ENCODE measurements around the gene OR52E1. TPM values are rescaled to one million over a fixed set of nuclear protein-coding genes. Genes with fewer than 3 reads are reported as not detected.
"Not testable (repeated sequence)": the region's sequence is repeated elsewhere in the genome, so short reads cannot be mapped to it uniquely, and the experiment has no call there.

The OR52E1 gene
- polyA plus RNA-seq, 1 experiment: not detected

GRCh38 chr11:5040876-5041275 is 28.5 kb upstream of the OR52E1 start:
- Histone ChIP-seq H3K4me3 (ENCODE audit: low read depth, low read length) (no peak overlapping the region), H3K36me3 (ENCODE audit: control insufficient read depth, insufficient read depth, low read length) (no peaks in the 10 kb centered on the region), H3K27me3 (ENCODE audit: control insufficient read depth, insufficient read depth, low read length) (no peaks in the 10 kb centered on the region)
- no peak for DNase-seq (ENCODE audit: low read depth)
- no peak for TF ChIP-seq CTCF (IDR thresholded peaks at IDR 0.05; ENCODE audit: insufficient read depth, low read depth, low read length)
- ChIA-PET POLR2A (no interaction called here), CTCF (no interaction called here)

- Histone ChIP-seq H3K36me3 (ENCODE audit: control insufficient read depth, insufficient read depth, low read length) (no peaks in the 10 kb centered on the region), H3K27me3 (ENCODE audit: control insufficient read depth, insufficient read depth, low read length) (no peaks in the 10 kb centered on the region), H3K4me3 (ENCODE audit: low read depth, low read length) (no peak overlapping the region)
- ChIA-PET CTCF (no interaction called here), POLR2A (no interaction called here)
- TF ChIP-seq CTCF (IDR thresholded peaks at IDR 0.05; ENCODE audit: insufficient read depth, low read depth, low read length): no peak
- DNase-seq (ENCODE audit: low read depth): no peak
Measured at GRCh38 chr11:5042091-5042490, 27.3 kb upstream of the OR52E1 start.

- no peak for TF ChIP-seq CTCF (IDR thresholded peaks at IDR 0.05; ENCODE audit: insufficient read depth, low read depth, low read length)
- Histone ChIP-seq H3K4me3 (ENCODE audit: low read depth, low read length) (no peak overlapping the region), H3K36me3 (ENCODE audit: control insufficient read depth, insufficient read depth, low read length) (no peaks in the 10 kb centered on the region), H3K27me3 (ENCODE audit: control insufficient read depth, insufficient read depth, low read length) (no peaks in the 10 kb centered on the region)
- ChIA-PET POLR2A (no interaction called here), CTCF (no interaction called here)
- DNase-seq (ENCODE audit: low read depth): no peak
Measured at GRCh38 chr11:5043380-5043779, 26.0 kb upstream of the OR52E1 start.

GRCh38 chr11:5046226-5046625 is 23.1 kb upstream of the OR52E1 start, which contains the start of gene OR52J3:
OR52J3 (plus strand) TSS chr11:5046526; CDS start chr11:5046526, 0 bp downstream.
- H3K36me3 ChIP-seq (ENCODE audit: control insufficient read depth, insufficient read depth, low read length): no peaks in the 10 kb centered on the region
- ChIA-PET POLR2A (no interaction called here), CTCF (no interaction called here)
- DNase-seq (ENCODE audit: low read depth): no peak
- TF ChIP-seq CTCF (IDR thresholded peaks at IDR 0.05; ENCODE audit: insufficient read depth, low read depth, low read length): no peak
- H3K27me3 ChIP-seq (ENCODE audit: control insufficient read depth, insufficient read depth, low read length): no peaks in the 10 kb centered on the region
- no peak within 1 kb of the TSS for H3K4me3 ChIP-seq (ENCODE audit: low read depth, low read length)

GRCh38 chr11:5046754-5047330 is 22.5 kb upstream of the OR52E1 start:
- ChIA-PET POLR2A (no interaction called here), CTCF (no interaction called here)
- DNase-seq (ENCODE audit: low read depth): no peak
- no peak for TF ChIP-seq CTCF (IDR thresholded peaks at IDR 0.05; ENCODE audit: insufficient read depth, low read depth, low read length)
- Histone ChIP-seq H3K27me3 (ENCODE audit: control insufficient read depth, insufficient read depth, low read length) (no peaks in the 10 kb centered on the region), H3K4me3 (ENCODE audit: low read depth, low read length) (no peak overlapping the region), H3K36me3 (ENCODE audit: control insufficient read depth, insufficient read depth, low read length) (no peaks in the 10 kb centered on the region)

- H3K4me3 ChIP-seq (ENCODE audit: low read depth, low read length); CTCF ChIA-PET; H3K27me3 ChIP-seq (ENCODE audit: control insufficient read depth, insufficient read depth, low read length); DNase-seq (ENCODE audit: low read depth); H3K36me3 ChIP-seq (ENCODE audit: control insufficient read depth, insufficient read depth, low read length); POLR2A ChIA-PET: not testable (repeated sequence)
Measured at GRCh38 chr11:5058679-5059078, 10.7 kb upstream of the OR52E1 start.

Measured in BJ (cell line).